Activated naive CD4-positive, alpha-beta T cell treated with anti-CD3 and anti-CD28 coated beads, Interleukin-2, amount 50 U/mL, for 72 hours (primary cell): Measurements from ENCODE around the gene IAH1. TPM values are rescaled to one million over a fixed set of nuclear protein-coding genes. Genes with fewer than 3 reads are reported as not detected.
"Not testable (repeated sequence)": the region's sequence is repeated elsewhere in the genome, so short reads cannot be mapped to it uniquely, and the experiment has no call there.

Experiments
- ATAC-seq, 2 donors: fragments of 150-1000 bp; cut with Tn5 transposase; 2 replicates each; pipeline ENCODE4 v1.10.0; 2021; ENCODE audit warnings: mild to moderate bottlenecking in 2 of 2, moderate library complexity in 2 of 2
- DNase-seq, 2 donors: peaks; one replicate each; pipeline ENCODE4 v3.0.0; 2021 to 2022; ENCODE audit warnings: low spot score in 2 of 2
- H3K27ac Mint-ChIP-seq, 2 donors: one replicate each; pipeline ENCODE4 v1.8.0; 2022; ENCODE audit warnings: mild to moderate bottlenecking in 2 of 2, mixed read lengths in 2 of 2
- H3K36me3 Mint-ChIP-seq, 2 donors: one replicate each; pipeline ENCODE4 v1.8.0; 2022; ENCODE audit warnings: mixed read lengths in 2 of 2
- H3K9me3 Mint-ChIP-seq, 2 donors: one replicate each; pipeline ENCODE4 v1.8.0; 2022; ENCODE audit warnings: mixed read lengths in 2 of 2
- total RNA-seq, 2 donors: library from RNA; stranded (reverse); gene quantifications; one replicate each; pipeline ENCODE4 v1.2.3, GENCODE V29; 2022

IAH1 gene
- total RNA-seq, 2 donors from 2014 or later, result 65.8 TPM

GRCh38 chr2:9497017-9497416, 22.7 kb downstream of the IAH1 start:
- no peak for DNase-seq
- Mint-ChIP-seq H3K9me3 (no peaks in the 10 kb centered on the region), H3K36me3 (peaks cover 12 to 20% of the 10 kb centered on the region in 2 donors), H3K27ac (peak overlapping the region; percentile 61 to 63)
- peak; percentile 46 to 62 for ATAC-seq

GRCh38 chr2:9498210-9498609, 23.9 kb downstream of the IAH1 start:
- no peak for ATAC-seq
- H3K9me3 Mint-ChIP-seq, result no peaks in the 10 kb centered on the region
- DNase-seq, result no peak
- H3K36me3 Mint-ChIP-seq, result peaks cover 10 to 20% of the 10 kb centered on the region in 2 donors
- H3K27ac Mint-ChIP-seq, result peak overlapping the region in 1 of 2 donors; percentile 57

GRCh38 chr2:9508931-9509330, 34.6 kb downstream of the IAH1 start:
- no peak overlapping the region for H3K27ac Mint-ChIP-seq
- no peak for ATAC-seq
- DNase-seq, result no peak
- H3K9me3 Mint-ChIP-seq, result no peaks in the 10 kb centered on the region
- peaks cover 0 to 6% of the 10 kb centered on the region in 2 donors for H3K36me3 Mint-ChIP-seq

GRCh38 chr2:9513946-9514345, 39.6 kb downstream of the IAH1 start:
- H3K27ac Mint-ChIP-seq, DNase-seq, H3K9me3 Mint-ChIP-seq, ATAC-seq: not testable (repeated sequence)
- peaks cover 6 to 23% of the 10 kb centered on the region in 2 donors for H3K36me3 Mint-ChIP-seq

- ATAC-seq, result no peak
- Mint-ChIP-seq H3K9me3 (no peaks in the 10 kb centered on the region), H3K27ac (peak overlapping the region in 1 of 2 donors; percentile 22), H3K36me3 (peaks cover 6 to 28% of the 10 kb centered on the region in 2 donors)
- DNase-seq, result no peak
These were observed 42.9 kb downstream of the IAH1 start for GRCh38 chr2:9517118-9517782.

GRCh38 chr2:9518163-9518562, 43.8 kb downstream of the IAH1 start:
- peaks cover 6 to 27% of the 10 kb centered on the region in 2 donors for H3K36me3 Mint-ChIP-seq
- ATAC-seq, result no peak
- no peaks in the 10 kb centered on the region for H3K9me3 Mint-ChIP-seq
- no peak overlapping the region for H3K27ac Mint-ChIP-seq
- DNase-seq, result no peak

- DNase-seq, result no peak
- H3K36me3 Mint-ChIP-seq, result peaks cover 6 to 22% of the 10 kb centered on the region in 2 donors
- H3K9me3 Mint-ChIP-seq, result no peaks in the 10 kb centered on the region
- peak overlapping the region in 1 of 2 donors; percentile 74 for H3K27ac Mint-ChIP-seq
- ATAC-seq, result no peak
These were observed 44.4 kb downstream of the IAH1 start for GRCh38 chr2:9518780-9519179.

GRCh38 chr2:9519250-9519649, 44.9 kb downstream of the IAH1 start:
- ATAC-seq (peak in 1 of 2 donors; percentile 45), DNase-seq (no peak)
- no peaks in the 10 kb centered on the region for H3K9me3 Mint-ChIP-seq
- peaks cover 6 to 22% of the 10 kb centered on the region in 2 donors for H3K36me3 Mint-ChIP-seq
- peak overlapping the region; percentile 33 to 46 for H3K27ac Mint-ChIP-seq

- Mint-ChIP-seq H3K9me3 (no peaks in the 10 kb centered on the region), H3K36me3 (peaks cover 4 to 10% of the 10 kb centered on the region in 2 donors), H3K27ac (peak overlapping the region in 1 of 2 donors; percentile 16)
- ATAC-seq (no peak), DNase-seq (no peak)
These were observed 49.9 kb downstream of the IAH1 start for GRCh38 chr2:9524291-9524690.

- peaks cover 0 to 10% of the 10 kb centered on the region in 2 donors for H3K36me3 Mint-ChIP-seq
- no peak for DNase-seq
- no peak for ATAC-seq
- H3K9me3 Mint-ChIP-seq, result no peaks in the 10 kb centered on the region
- H3K27ac Mint-ChIP-seq, result peak overlapping the region in 1 of 2 donors; percentile 32
These were observed 50.9 kb downstream of the IAH1 start for GRCh38 chr2:9525266-9525665.

- no peak for DNase-seq
- Mint-ChIP-seq H3K36me3 (peaks cover 0 to 10% of the 10 kb centered on the region in 2 donors), H3K9me3 (no peaks in the 10 kb centered on the region), H3K27ac (no peak overlapping the region)
- ATAC-seq, result no peak
These were observed 53.8 kb downstream of the IAH1 start for GRCh38 chr2:9527995-9528787.

- H3K9me3 Mint-ChIP-seq, result no peaks in the 10 kb centered on the region
- H3K36me3 Mint-ChIP-seq, result no peaks in the 10 kb centered on the region
- ATAC-seq, result no peak
- DNase-seq, result no peak
- no peak overlapping the region for H3K27ac Mint-ChIP-seq
These were observed 58.1 kb downstream of the IAH1 start for GRCh38 chr2:9532421-9532820.

GRCh38 chr2:9533663-9534062, 59.3 kb downstream of the IAH1 start:
- no peak overlapping the region for H3K27ac Mint-ChIP-seq
- no peaks in the 10 kb centered on the region for H3K36me3 Mint-ChIP-seq
- H3K9me3 Mint-ChIP-seq, result no peaks in the 10 kb centered on the region
- DNase-seq (no peak), ATAC-seq (no peak)

- no peak overlapping the region for H3K27ac Mint-ChIP-seq
- no peaks in the 10 kb centered on the region for H3K9me3 Mint-ChIP-seq
- no peak for DNase-seq
- no peak for ATAC-seq
- H3K36me3 Mint-ChIP-seq, result no peaks in the 10 kb centered on the region
These were observed 60.8 kb downstream of the IAH1 start for GRCh38 chr2:9535177-9535576.

GRCh38 chr2:9536504-9536903, 62.2 kb downstream of the IAH1 start:
- H3K9me3 Mint-ChIP-seq, result no peaks in the 10 kb centered on the region

GRCh38 chr2:9538000-9538507, 63.7 kb downstream of the IAH1 start:
- H3K27ac Mint-ChIP-seq, result no peak overlapping the region
- ATAC-seq, result peak in 1 of 2 donors; percentile 29
- H3K36me3 Mint-ChIP-seq, result no peaks in the 10 kb centered on the region
- no peaks in the 10 kb centered on the region for H3K9me3 Mint-ChIP-seq
- no peak for DNase-seq

More at GRCh38 chr2:9536504-9536903, 62.2 kb downstream of the IAH1 start:
- Mint-ChIP-seq H3K27ac (no peak overlapping the region), H3K36me3 (no peaks in the 10 kb centered on the region)
- DNase-seq (no peak), ATAC-seq (no peak)
